ENCODE measurements around the gene ZFP64. TPM values are rescaled to one million over a fixed set of nuclear protein-coding genes. Genes with fewer than 3 reads are reported as not detected.

The ZFP64 gene
- total RNA-seq, 4 donors from 2014 or later, result 7.0 to 15.4 (median 14.2) TPM

GRCh38 chr20:52175840-52176239 is 15.7 kb downstream of the ZFP64 start:
- no peak for ATAC-seq
- no peaks in the 10 kb centered on the region for H3K27me3 ChIP-seq
- H3K4me3 ChIP-seq, result no peak overlapping the region
- TF ChIP-seq POLR2A (IDR thresholded peaks at IDR 0.05), result no peak
- no peak for TF ChIP-seq CTCF (IDR thresholded peaks at IDR 0.05)
- H3K4me1 ChIP-seq, result no peaks in the 10 kb centered on the region
- peaks cover 0 to 46% of the 10 kb centered on the region in 2 donors for H3K36me3 ChIP-seq
- WGBS, 2 donors (ENCODE audit: low coverage in 1 of 2), result 100% methylated on average over 1 to 6 of the region's 18 CpGs
- no peaks in the 10 kb centered on the region for H3K9me3 ChIP-seq
- H3K27ac ChIP-seq, result no peak overlapping the region

GRCh38 chr20:52172392-52173047 is 19.1 kb downstream of the ZFP64 start:
- TF ChIP-seq CTCF (IDR thresholded peaks at IDR 0.05), result no peak
- TF ChIP-seq POLR2A (IDR thresholded peaks at IDR 0.05), result no peak
- no peak for TF ChIP-seq EP300 (IDR thresholded peaks at IDR 0.05)
- no peak for TF ChIP-seq POLR2AphosphoS5 (IDR thresholded peaks at IDR 0.05)
- Histone ChIP-seq H3K9me3 (no peaks in the 10 kb centered on the region), H3K4me1 (no peaks in the 10 kb centered on the region), H3K27me3 (no peaks in the 10 kb centered on the region), H3K4me3 (no peak overlapping the region), H3K27ac (no peak overlapping the region), H3K36me3 (peaks cover 0 to 61% of the 10 kb centered on the region in 2 donors)
- ATAC-seq, result no peak
- 90 to 96% methylated on average over 7 to 9 of the region's 9 CpGs for WGBS, 2 donors (ENCODE audit: low coverage in 1 of 2)

- peaks cover 0 to 5% (median 0%) of the 10 kb centered on the region in 3 donors for H3K9me3 ChIP-seq
- H3K27me3 ChIP-seq, result no peaks in the 10 kb centered on the region
- H3K4me3 ChIP-seq, result no peak overlapping the region
- no peak for TF ChIP-seq POLR2A (IDR thresholded peaks at IDR 0.05)
- TF ChIP-seq EP300 (IDR thresholded peaks at IDR 0.05), result no peak
- TF ChIP-seq CTCF (IDR thresholded peaks at IDR 0.05), result no peak
- no peak for TF ChIP-seq POLR2AphosphoS5 (IDR thresholded peaks at IDR 0.05)
- 78 to 100% methylated on average over 4 to 7 of the region's 8 CpGs for WGBS, 2 donors (ENCODE audit: low coverage in 1 of 2)
- H3K27ac ChIP-seq, result no peak overlapping the region
- peaks cover 0 to 70% of the 10 kb centered on the region in 2 donors for H3K36me3 ChIP-seq
- ATAC-seq, result no peak
- no peaks in the 10 kb centered on the region for H3K4me1 ChIP-seq
Measured at GRCh38 chr20:52171025-52171424, 20.6 kb downstream of the ZFP64 start.

- ATAC-seq, result no peak
- Histone ChIP-seq H3K4me3 (no peak overlapping the region), H3K36me3 (peaks cover 0 to 79% of the 10 kb centered on the region in 2 donors), H3K9me3 (peaks cover 0 to 12% (median 0%) of the 10 kb centered on the region in 3 donors), H3K27ac (no peak overlapping the region), H3K4me1 (no peaks in the 10 kb centered on the region), H3K27me3 (no peaks in the 10 kb centered on the region)
- WGBS, 2 donors (ENCODE audit: low coverage in 1 of 2), result 88% methylated on average over 1 of the region's 1 CpG; no CpG with 5 or more reads in 1 of the 2 donors
- no peak for TF ChIP-seq POLR2AphosphoS5 (IDR thresholded peaks at IDR 0.05)
- no peak for TF ChIP-seq CTCF (IDR thresholded peaks at IDR 0.05)
- TF ChIP-seq POLR2A (IDR thresholded peaks at IDR 0.05), result no peak
- no peak for TF ChIP-seq EP300 (IDR thresholded peaks at IDR 0.05)
Measured at GRCh38 chr20:52168116-52168515, 23.5 kb downstream of the ZFP64 start.

- Histone ChIP-seq H3K27ac (no peak overlapping the region), H3K27me3 (no peaks in the 10 kb centered on the region), H3K9me3 (peaks cover 0 to 12% (median 0%) of the 10 kb centered on the region in 3 donors), H3K4me3 (no peak overlapping the region), H3K4me1 (no peaks in the 10 kb centered on the region), H3K36me3 (peaks cover 0 to 79% of the 10 kb centered on the region in 2 donors)
- no peak for TF ChIP-seq EP300 (IDR thresholded peaks at IDR 0.05)
- WGBS, 2 donors (ENCODE audit: low coverage in 1 of 2), result 92 to 100% methylated on average over 4 of the region's 4 CpGs
- no peak for ATAC-seq
Measured at GRCh38 chr20:52167232-52167840, 24.2 kb downstream of the ZFP64 start.
